GM06990 (cell line): Measurements from ENCODE around the gene NOSTRIN.

ENCODE experiments used
- DNase-seq: peaks from one replicate; pipeline ENCODE4 v3.0.0-alpha.2; 2011; ENCODE audit not compliant: insufficient read length; ENCODE audit errors: extremely low read depth
- H3K27me3 ChIP-seq: replicated peaks from 2 replicates; pipeline ENCODE4 v1.6.0; 2011; ENCODE audit warnings: low read length; ENCODE audit not compliant: control insufficient read depth, insufficient read depth
- H3K36me3 ChIP-seq: 2 replicates; pipeline ENCODE4 v1.5.1; 2011; ENCODE audit warnings: low read length; ENCODE audit not compliant: control insufficient read depth, insufficient read depth
- H3K4me3 ChIP-seq: replicated peaks from 2 replicates; pipeline ENCODE4 v1.5.1; 2011; ENCODE audit warnings: low read depth, mild to moderate bottlenecking, control low read depth, low read length
- CTCF ChIP-seq: IDR thresholded peaks from 2 replicates; pipeline ENCODE4 v1.5.1; 2011; ENCODE audit warnings: low read length, control low read depth, mild to moderate bottlenecking, inconsistent platforms; ENCODE audit not compliant: insufficient read depth, poor library complexity, severe bottlenecking

The NOSTRIN gene

DNA sequence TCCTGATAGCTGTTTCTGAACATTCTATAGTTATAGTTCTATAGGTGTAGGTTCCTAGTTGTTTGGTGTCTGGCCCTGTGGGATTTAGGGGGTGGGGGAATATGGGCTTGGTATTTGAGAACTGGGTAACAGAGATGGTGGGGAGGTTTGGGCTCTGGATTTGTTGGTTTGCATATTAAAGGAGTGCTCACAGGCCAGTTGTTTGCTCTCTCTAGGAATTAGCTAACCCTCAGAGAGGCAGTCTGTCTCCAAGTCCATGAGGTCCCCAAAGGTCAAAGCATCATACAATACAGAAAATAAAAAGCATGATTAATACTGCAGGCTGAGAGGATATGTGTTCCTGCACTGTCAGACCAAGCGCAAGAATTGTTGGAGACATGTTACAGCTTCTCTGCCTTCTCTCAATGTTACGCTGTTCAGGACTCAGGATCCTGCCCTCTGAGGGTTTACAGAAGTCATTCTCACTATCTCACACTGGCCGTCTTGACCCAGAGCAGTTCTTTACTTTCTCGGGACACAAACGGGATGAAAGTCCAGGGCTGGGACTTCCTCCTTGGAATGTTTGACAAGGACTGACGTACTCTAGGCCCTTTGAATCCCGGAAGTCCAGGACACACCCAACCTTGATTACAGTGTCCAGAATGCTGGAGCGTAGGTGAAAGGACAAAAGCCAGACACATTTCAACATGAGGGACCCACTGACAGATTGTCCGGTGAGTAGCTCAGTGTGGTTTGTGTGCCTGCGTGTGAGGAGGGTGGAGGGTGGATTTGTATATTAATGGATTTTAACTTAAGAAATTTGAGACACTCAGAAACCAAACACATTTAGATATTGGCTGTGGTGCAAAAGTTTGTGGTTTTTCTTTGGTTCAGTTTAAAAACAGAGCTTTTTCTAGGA, at the start of gene NOSTRIN:
NOSTRIN (plus strand) TSS at position 677 of the 898 bp plus-strand sequence; CDS start at position 687, 10 bp downstream.
- Histone ChIP-seq H3K4me3 (no peak within 1 kb of the TSS), H3K36me3 (no peaks in the 10 kb centered on the region), H3K27me3 (no peaks in the 10 kb centered on the region; the same call in 1 of the 2 replicates)
- no peak for DNase-seq
- TF ChIP-seq CTCF = no peak

- TF ChIP-seq CTCF = no peak
- DNase-seq = no peak
- Histone ChIP-seq H3K4me3 (no peak overlapping the region), H3K27me3 (no peaks in the 10 kb centered on the region), H3K36me3 (no peaks in the 10 kb centered on the region)
These were observed 48.6 kb upstream of the NOSTRIN start for GRCh38 chr2:168753765-168754329.

DNA sequence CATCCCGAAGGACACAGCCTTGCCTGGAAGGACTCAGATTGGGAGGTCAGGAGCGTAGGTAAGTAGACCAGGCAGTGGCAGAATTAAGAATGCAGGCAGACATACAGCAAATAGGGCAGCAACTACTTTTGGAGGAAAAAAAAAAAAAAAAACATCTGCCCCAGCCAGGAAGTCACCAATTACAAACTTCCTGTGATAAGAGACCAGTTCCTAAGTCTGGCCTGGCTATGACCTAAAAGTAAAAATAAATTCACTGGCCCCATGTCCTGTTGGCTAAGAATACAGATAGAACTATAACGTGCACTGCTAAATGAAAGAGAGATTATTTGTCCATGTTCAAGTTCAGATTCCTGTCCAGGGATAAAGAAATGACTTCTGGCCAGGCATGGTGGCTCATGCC, 45.2 kb upstream of the NOSTRIN start:
- no peaks in the 10 kb centered on the region for H3K36me3 ChIP-seq
- no peak for TF ChIP-seq CTCF
- no peak for DNase-seq
- H3K27me3 ChIP-seq = no peaks in the 10 kb centered on the region
- no peak overlapping the region for H3K4me3 ChIP-seq

GRCh38 chr2:168758970-168759820, 43.2 kb upstream of the NOSTRIN start:
- H3K27me3 ChIP-seq = no peaks in the 10 kb centered on the region
- no peak overlapping the region for H3K4me3 ChIP-seq
- H3K36me3 ChIP-seq = no peaks in the 10 kb centered on the region
- TF ChIP-seq CTCF = peak; percentile 70
- DNase-seq = no peak

- H3K36me3 ChIP-seq = no peaks in the 10 kb centered on the region; the same call in 1 of the 2 replicates
- H3K4me3 ChIP-seq = no peak overlapping the region
- H3K27me3 ChIP-seq = no peaks in the 10 kb centered on the region
- no peak for TF ChIP-seq CTCF
- no peak for DNase-seq
These were observed 37.0 kb upstream of the NOSTRIN start for GRCh38 chr2:168765401-168765800.
